ENCODE data around the gene PTPN20.
"Not testable (repeated sequence)": the region's sequence is repeated elsewhere in the genome, so short reads cannot be mapped to it uniquely, and the experiment has no call there.

DNA sequence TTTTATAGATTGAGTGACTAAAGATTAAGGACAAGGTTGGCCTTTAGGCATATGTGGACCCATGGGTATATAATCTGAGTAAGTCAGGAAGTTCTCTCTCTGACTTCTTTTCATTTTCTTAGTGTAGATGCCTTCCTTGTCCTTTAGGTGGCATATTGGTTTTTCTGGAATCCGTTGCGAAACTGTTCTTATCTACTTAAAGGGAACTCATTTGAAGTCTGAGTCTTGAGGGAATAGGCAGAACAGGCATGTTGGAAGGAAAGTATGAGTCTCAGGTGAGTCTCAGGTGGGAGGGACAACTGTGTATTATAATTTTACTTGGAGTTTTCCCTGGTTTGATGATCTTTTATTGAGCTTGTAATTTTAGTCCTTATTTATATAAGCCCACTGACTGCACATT is 14.6 kb downstream of the PTPN20 start:
- TF ChIP-seq CTCF, EP300 (IDR thresholded peaks at IDR 0.05): not testable (repeated sequence)
